HG03342 (cell line): Measurements from ENCODE around the gene ADPRHL1.
"Not testable (repeated sequence)": the region's sequence is repeated elsewhere in the genome, so short reads cannot be mapped to it uniquely, and the experiment has no call there.

Experiments used
- ATAC-seq: cut with Tn5 transposase; IDR thresholded peaks from one replicate; pipeline ENCODE4 v1.9.1; 2021; ENCODE audit warnings: mild to moderate bottlenecking, moderate library complexity; ENCODE audit not compliant: unreplicated experiment

ADPRHL1 gene

DNA sequence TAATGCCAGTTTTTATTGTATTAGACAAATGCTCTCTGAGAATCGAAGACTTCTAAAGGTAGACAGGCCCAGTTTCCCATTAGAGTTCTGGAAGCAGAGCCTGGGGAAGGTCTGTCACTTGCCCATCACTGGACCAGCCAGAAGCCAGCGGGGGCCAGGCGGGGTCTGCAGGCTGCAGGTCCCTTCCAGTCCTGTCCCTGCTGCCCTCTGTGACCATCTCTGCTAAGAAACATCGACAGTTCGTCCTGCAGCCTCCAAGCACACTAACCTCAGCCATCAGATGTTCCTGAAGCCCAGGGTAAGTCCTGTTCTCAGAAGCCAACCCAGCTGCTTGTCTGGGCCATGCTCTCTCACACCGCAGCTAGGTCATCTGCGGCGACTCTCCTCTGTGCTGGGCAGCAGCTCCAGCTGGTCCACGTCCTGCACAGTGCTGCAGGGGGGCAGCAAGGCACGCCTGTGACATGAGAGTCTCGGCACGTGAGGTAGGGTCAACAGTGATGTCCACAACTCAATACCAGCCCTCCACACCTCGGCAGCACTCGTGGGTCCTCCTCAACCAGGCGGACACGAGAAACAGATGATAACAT is 2.9 kb upstream of the ADPRHL1 start:
- no peak for ATAC-seq

DNA sequence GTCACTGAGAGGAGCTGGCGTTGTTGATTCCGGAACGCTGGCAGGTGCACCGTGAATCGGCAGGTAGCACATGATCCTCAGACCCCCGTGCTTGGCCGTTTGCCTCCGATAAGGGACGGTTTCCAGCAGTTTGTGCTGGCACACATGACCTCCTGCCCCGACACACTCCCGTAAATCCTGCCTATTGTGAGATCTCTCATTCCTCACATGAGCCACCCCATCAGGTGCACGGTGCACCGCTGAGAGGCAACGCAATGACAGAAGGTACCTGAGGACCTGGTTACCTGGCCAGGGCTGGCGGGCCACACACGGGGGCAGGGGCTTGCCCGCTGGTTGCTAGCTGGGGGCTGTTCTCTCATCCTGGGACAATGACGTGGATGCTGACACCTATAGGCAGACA is 2.1 kb upstream of the ADPRHL1 start:
- ATAC-seq: no peak

- no peak for ATAC-seq
Observed at GRCh38 chr13:113454936-113455335, 1.6 kb upstream of the ADPRHL1 start.

- ATAC-seq: no peak
Observed at GRCh38 chr13:113452466-113452865, 822 bp downstream of the ADPRHL1 start.

DNA sequence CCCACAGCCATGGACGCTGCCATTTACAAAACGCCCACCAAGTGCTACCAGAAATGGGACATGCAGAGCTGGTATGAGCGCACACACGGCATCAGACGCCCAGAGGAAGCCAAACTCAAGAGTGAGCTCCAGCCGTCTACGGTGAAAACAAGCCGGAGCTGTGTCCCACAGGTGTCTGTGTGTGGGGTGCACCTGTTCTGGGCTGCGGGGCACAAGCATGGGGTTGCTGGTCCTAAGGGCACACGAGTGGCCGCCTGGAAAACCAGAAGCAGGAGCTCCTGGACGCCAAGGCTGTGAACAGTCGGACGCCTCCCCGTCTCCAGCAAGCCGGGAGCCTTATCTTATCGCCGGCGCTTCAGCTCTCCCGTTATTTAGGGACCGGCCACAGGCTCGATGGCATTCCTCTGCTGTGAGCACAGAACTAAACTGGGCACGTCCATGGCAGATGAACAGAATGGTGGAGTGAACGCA is 1.3 kb downstream of the ADPRHL1 start:
- no peak for ATAC-seq

DNA sequence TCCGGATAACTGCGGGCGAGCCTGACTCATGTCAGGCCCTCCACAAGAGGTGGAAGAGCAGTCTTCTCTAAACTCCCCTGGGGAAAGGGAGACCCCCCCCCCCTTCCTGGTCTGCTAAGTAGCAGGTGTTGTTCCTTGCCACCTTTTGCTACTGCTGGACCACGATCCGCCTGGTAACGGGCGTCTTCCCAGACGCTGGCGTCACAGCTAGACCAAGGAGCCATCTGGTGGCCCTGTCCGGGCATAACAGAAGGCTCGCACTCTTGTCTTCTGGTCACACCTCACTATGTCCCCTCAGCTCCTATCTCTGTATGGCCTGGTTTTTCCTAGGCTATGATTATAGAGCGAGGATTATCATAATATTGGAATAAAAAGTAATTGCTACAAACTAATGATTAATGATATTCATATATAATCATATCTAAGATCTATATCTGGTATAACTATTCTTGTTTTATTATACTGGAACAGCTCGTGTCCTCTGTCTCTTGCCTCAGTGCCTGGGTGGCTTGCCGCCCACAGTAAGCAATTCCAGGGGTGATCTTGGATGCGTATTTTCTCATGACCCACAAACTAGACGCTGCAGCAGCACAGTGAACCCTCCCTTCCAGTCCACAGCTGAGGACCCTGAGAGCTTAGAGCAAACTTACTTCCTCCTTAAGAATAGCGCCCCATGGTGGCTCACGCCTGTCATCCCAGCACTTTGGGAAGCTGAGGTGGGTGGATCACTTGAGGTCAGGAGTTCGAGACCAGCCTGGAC is 2.2 kb downstream of the ADPRHL1 start:
- ATAC-seq: not testable (repeated sequence)

DNA sequence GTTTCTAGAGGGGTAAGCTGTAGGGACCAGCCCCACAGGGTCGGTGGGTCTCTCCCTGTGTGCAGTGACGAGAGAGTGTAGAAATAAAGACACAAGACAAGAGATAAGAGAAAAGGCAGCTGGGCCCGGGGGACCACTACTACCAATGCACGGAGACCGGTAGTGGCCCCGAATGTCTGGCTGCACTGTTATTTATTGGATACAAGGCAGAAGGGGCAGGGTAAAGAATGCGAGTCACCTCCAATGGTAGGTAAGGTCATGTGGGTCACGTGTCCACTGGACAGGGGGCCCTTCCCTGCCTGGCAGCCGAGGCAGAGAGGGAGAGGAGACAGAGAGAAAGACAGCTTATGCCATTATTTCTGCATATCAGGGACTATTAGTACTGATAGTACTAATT is 2.9 kb downstream of the ADPRHL1 start:
- not testable (repeated sequence) for ATAC-seq

GRCh38 chr13:113449693-113450347 is 3.5 kb downstream of the ADPRHL1 start:
- ATAC-seq: no peak

DNA sequence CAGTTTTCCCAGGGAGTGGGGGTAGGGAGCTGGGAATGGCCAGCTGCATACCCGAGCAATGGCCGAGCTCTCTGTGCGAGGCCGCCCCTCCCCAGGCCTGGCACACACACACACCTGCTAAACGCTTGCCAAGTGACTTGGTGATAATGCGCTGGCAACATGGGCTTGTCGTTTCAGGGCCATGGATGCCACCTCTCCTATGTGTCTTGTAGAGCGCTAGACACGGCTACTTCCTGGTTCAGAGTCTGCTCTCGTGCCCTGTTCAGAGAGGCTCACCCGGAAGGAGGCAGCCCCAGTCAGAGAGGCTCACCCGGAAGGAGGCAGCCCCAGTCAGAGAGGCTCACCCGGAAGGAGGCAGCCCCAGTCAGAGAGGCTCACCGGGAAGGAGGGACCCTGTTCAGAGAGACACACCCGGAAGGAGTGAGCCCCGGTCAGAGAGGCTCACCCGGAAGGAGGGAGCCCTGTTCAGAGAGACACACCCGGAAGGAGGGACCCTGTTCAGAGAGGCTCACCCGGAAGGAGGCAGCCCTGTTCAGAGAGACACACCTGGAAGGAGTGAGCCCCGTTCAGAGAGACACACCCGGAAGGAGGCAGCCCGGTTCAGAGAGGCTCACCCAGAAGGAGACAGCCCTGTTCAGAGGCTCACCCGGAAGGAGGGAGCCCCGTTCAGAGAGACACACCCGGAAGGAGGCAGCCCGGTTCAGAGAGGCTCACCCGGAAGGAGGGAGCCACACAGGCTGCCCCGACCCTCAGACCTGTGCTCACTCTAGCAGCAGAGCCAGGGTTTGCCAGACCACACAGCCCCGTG is 4.2 kb downstream of the ADPRHL1 start:
- no peak for ATAC-seq

- no peak for ATAC-seq
Observed at GRCh38 chr13:113448545-113448884, 4.8 kb downstream of the ADPRHL1 start.

DNA sequence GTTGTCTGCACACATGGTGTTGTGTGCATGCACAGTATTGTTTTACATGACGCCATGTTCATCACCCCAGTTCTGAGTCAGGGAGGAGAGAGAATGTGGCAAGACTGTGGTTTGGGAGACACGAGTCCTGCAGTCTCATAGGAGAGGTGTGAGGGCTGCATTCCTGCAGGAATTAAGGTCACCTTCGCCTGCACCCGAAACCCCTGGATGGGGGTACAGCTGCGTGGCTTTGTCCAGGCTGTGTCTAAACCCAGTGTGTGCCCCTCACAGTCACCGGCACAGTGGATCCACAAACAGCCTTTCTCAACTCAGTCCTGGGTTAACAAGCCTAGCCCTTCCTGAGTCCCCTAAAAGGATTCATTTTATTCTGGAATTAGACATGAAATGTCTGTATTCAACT is 5.7 kb downstream of the ADPRHL1 start:
- no peak for ATAC-seq

GRCh38 chr13:113446488-113446854 is 6.8 kb downstream of the ADPRHL1 start:
- ATAC-seq: no peak

DNA sequence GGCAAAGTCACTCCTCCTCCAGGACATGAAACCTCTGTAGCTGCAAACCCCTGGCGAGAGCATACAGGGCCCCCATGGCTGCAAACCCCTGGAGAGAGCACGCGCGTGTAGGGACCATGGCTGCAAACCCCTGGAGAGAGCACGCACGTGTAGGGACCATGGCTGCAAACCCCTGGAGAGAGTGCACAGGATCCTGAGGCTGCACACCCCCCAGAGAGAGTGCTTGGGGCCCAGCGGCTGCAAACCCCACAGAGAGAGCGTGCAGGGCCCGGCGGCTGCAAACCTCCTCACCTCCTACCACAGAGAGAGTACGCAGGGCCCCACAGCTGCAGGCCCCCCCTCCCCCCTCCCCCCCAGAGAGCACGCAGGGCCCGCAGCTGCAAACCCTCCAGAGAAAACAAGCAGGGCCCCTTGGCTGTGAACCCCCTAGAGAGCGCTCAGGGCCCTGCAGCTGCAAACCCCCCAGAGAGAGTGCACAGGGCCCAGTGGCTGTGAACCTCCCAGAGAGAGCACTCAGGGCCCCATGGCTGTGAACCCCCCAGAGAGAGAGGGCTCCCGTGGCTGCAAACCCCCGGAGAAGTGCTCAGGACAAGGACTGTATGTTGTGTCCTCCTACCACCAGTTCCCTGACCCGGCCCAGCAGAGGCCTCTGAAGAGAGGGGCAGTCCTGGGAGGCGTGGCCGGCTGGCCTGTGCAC is 7.3 kb downstream of the ADPRHL1 start:
- peak; percentile 53 for ATAC-seq

DNA sequence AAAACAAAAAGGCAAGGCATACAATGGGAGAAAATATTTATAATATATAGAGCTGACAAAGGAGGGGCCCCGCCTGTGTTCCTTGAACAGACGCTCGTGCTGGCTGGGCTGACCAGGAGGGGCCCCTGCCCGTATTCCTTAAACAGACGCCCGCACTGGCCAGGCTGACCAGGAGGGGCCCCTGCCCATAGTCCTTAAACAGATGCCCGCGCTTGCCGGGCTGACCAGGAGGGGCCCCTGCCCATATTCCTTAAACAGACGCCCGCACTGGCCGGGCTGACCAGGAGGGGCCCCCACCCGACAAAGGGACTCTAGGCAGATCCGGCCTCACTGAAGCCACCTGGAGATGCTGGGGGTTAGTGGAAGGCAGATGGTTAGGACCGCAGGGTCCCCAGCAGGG is 9.3 kb downstream of the ADPRHL1 start:
- no peak for ATAC-seq

DNA sequence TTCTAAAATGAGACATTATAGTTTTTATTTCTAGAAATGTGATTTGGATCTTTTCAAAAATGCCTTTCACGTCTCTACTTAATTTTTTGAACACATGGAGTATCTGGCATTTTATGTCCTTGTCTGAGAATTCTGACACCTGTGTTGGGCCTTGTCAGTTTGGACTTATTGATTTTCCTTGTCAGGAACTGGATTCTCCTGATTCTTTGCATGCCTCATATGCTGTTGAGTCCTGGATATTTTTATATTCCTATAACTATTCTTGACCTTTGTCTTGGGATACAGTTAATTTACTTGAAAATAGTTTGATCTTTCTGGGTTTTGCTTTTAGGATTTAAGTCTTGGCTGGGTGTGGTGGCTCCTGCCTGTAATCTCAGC is 10.3 kb downstream of the ADPRHL1 start:
- ATAC-seq: no peak

- ATAC-seq: no peak
Observed at GRCh38 chr13:113442354-113442984, 10.8 kb downstream of the ADPRHL1 start.

GRCh38 chr13:113441661-113442060 is 11.6 kb downstream of the ADPRHL1 start:
- ATAC-seq: no peak

- ATAC-seq: no peak
Observed at GRCh38 chr13:113437408-113438010, 15.8 kb downstream of the ADPRHL1 start.

- not testable (repeated sequence) for ATAC-seq
Observed at GRCh38 chr13:113436866-113437265, 16.4 kb downstream of the ADPRHL1 start.

GRCh38 chr13:113435907-113436306 is 17.4 kb downstream of the ADPRHL1 start:
- ATAC-seq: not testable (repeated sequence)
